ENCODE measurements around the gene KCNRG.

- TF ChIP-seq POLR2A (IDR thresholded peaks at IDR 0.05; ENCODE audit: low read depth, low read length) (no peak), POLR2AphosphoS5 (IDR thresholded peaks at IDR 0.05; ENCODE audit: low read depth, low read length) (no peak)
Observed at GRCh38 chr13:50069261-50069660, 54.0 kb downstream of the KCNRG start.
